Neural crest cell (in vitro differentiated cells): ENCODE measurements around the gene ZSCAN16. TPM values are rescaled to one million over a fixed set of nuclear protein-coding genes. Genes with fewer than 3 reads are reported as not detected.
A peak's percentile ranks its signal among the peaks of the same experiment; 100 is the strongest.

Source experiments
- DNase-seq: peaks from one replicate; pipeline ENCODE4 v3.0.0; 2021; ENCODE audit warnings: low read depth, mixed read lengths, low spot score
- H3K27ac Mint-ChIP-seq: one replicate; pipeline ENCODE4 v1.8.0; 2021; ENCODE audit warnings: mild to moderate bottlenecking, mixed read lengths; ENCODE audit not compliant: unreplicated experiment
- H3K27me3 Mint-ChIP-seq: 2 replicates; pipeline ENCODE4 v1.8.0; 2021; ENCODE audit warnings: low read depth, mild to moderate bottlenecking, mixed read lengths
- H3K36me3 Mint-ChIP-seq: 2 replicates; pipeline ENCODE4 v1.8.0; 2021; ENCODE audit warnings: low read depth, mild to moderate bottlenecking, mixed read lengths
- H3K4me1 Mint-ChIP-seq: 2 replicates; pipeline ENCODE4 v1.8.0; 2021; ENCODE audit warnings: mixed read lengths
- H3K4me3 Mint-ChIP-seq: one replicate; pipeline ENCODE4 v1.8.0; 2021; ENCODE audit warnings: mild to moderate bottlenecking, mixed read lengths
- H3K9me3 Mint-ChIP-seq: 2 replicates; pipeline ENCODE4 v1.8.0; 2021; ENCODE audit warnings: mixed read lengths
- CTCF ChIP-seq: fragments of 200-600 bp; sonication (generic); conservative IDR thresholded peaks from 2 replicates; pipeline ENCODE4 v1.5.0; 2021; ENCODE audit warnings: antibody characterized with exemption, mild to moderate bottlenecking
- total RNA-seq: library from RNA; stranded (reverse); gene quantifications from 2 replicates; pipeline ENCODE4 v1.2.1, GENCODE V29; 2021

The ZSCAN16 gene
- total RNA-seq, 1 donor from 2014 or later: 11.1 TPM

GRCh38 chr6:28134716-28135115 is 10.3 kb downstream of the ZSCAN16 start:
- no peaks in the 10 kb centered on the region for H3K27me3 Mint-ChIP-seq
- H3K4me3 Mint-ChIP-seq: peak overlapping the region; percentile 90
- no peak overlapping the region for H3K27ac Mint-ChIP-seq
- H3K36me3 Mint-ChIP-seq: peaks cover 5% of the 10 kb centered on the region
- peaks cover 51% of the 10 kb centered on the region for H3K4me1 Mint-ChIP-seq
- no peaks in the 10 kb centered on the region for H3K9me3 Mint-ChIP-seq
- no peak for TF ChIP-seq CTCF
- no peak for DNase-seq

DNA sequence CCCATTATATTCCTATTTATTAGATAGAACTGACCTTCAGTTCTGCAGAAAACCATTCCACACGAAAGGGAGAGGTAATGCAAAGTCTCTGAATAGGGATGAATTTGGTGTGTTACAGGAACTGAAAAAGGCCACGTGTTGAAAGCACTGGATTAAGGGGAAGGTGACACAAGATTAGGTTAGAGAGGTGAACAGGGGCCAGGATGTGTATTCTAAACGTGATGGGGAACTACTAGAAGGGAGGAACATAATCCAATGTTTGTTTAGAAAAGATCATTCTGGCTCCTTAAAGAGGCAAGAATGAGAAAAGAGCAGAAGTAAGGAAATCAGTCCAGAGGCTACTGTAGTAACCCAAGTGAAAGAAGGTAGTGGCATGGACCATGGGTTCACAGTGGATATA is 11.0 kb downstream of the ZSCAN16 start:
- H3K9me3 Mint-ChIP-seq: no peaks in the 10 kb centered on the region

GRCh38 chr6:28136585-28137504 is 12.4 kb downstream of the ZSCAN16 start:
- peaks cover 6% of the 10 kb centered on the region for H3K36me3 Mint-ChIP-seq
- DNase-seq: peak; percentile 75
- H3K27ac Mint-ChIP-seq: peak overlapping the region; percentile 95
- H3K27me3 Mint-ChIP-seq: peaks cover 11% of the 10 kb centered on the region
- peaks cover 58% of the 10 kb centered on the region for H3K4me1 Mint-ChIP-seq
- no peak for TF ChIP-seq CTCF
- H3K9me3 Mint-ChIP-seq: no peaks in the 10 kb centered on the region
- peak overlapping the region; percentile 96 for H3K4me3 Mint-ChIP-seq

More for the DNA sequence above, 11.0 kb downstream of the ZSCAN16 start:
- no peak for DNase-seq
- Mint-ChIP-seq H3K27me3 (peaks cover 4% of the 10 kb centered on the region), H3K27ac (no peak overlapping the region), H3K36me3 (peaks cover 5% of the 10 kb centered on the region), H3K4me1 (peaks cover 51% of the 10 kb centered on the region), H3K4me3 (peak overlapping the region; percentile 96)
- no peak for TF ChIP-seq CTCF

GRCh38 chr6:28137505-28137981 is 13.1 kb downstream of the ZSCAN16 start:
- H3K27ac Mint-ChIP-seq: peak overlapping the region; percentile 95
- TF ChIP-seq CTCF: no peak
- peaks cover 62% of the 10 kb centered on the region for H3K4me1 Mint-ChIP-seq
- H3K36me3 Mint-ChIP-seq: peaks cover 7% of the 10 kb centered on the region
- H3K4me3 Mint-ChIP-seq: peak overlapping the region; percentile 96
- peaks cover 11% of the 10 kb centered on the region for H3K27me3 Mint-ChIP-seq
- DNase-seq: no peak
- H3K9me3 Mint-ChIP-seq: no peaks in the 10 kb centered on the region

GRCh38 chr6:28139860-28140543 is 15.6 kb downstream of the ZSCAN16 start:
- Mint-ChIP-seq H3K27me3 (peaks cover 11% of the 10 kb centered on the region), H3K4me3 (peak overlapping the region; percentile 84), H3K4me1 (peaks cover 56% of the 10 kb centered on the region), H3K9me3 (no peaks in the 10 kb centered on the region), H3K27ac (no peak overlapping the region), H3K36me3 (peaks cover 7% of the 10 kb centered on the region)
- no peak for TF ChIP-seq CTCF
- DNase-seq: no peak
